Lung (tissue), 12 donors: ENCODE measurements around the gene TRPM3. TPM values are rescaled to one million over a fixed set of nuclear protein-coding genes. Genes with fewer than 3 reads are reported as not detected.
A peak's percentile ranks its signal among the peaks of the same experiment; 100 is the strongest.

Experiments
- ATAC-seq: fragments of 200-7000 bp; cut with Tn5 transposase; one replicate; pipeline ENCODE4 v1.9.1; 2020; ENCODE audit warnings: moderate number of reproducible peaks; ENCODE audit not compliant: insufficient read depth, low FRiP score
- DNase-seq, 3 donors: peaks; one replicate each; pipeline ENCODE4 v3.0.0-alpha.2; 2013 to 2017
- H3K27ac ChIP-seq, 2 donors: one replicate each; pipeline ENCODE4 v1.5.1; 2013; ENCODE audit warnings: mild to moderate bottlenecking in 2 of 2, moderate library complexity in 2 of 2, control low read depth in 1 of 2, inconsistent platforms in 1 of 2, low read depth in 1 of 2, low read length in 1 of 2
- H3K27me3 ChIP-seq, 3 donors: one replicate each; pipeline ENCODE4 v1.5.1; 2013; ENCODE audit warnings: low read length in 2 of 3; ENCODE audit not compliant: control insufficient read depth in 3 of 3, insufficient read depth in 3 of 3
- H3K36me3 ChIP-seq, 4 donors: one replicate each; pipeline ENCODE4 v1.5.1; 2013; ENCODE audit warnings: low read length in 4 of 4, mild to moderate bottlenecking in 1 of 4, moderate library complexity in 1 of 4; ENCODE audit not compliant: control insufficient read depth in 4 of 4, insufficient read depth in 4 of 4
- H3K4me1 ChIP-seq, 5 donors: one replicate each; pipeline ENCODE4 v1.5.1; 2013; ENCODE audit warnings: low read length in 5 of 5, mild to moderate bottlenecking in 2 of 5, moderate library complexity in 1 of 5; ENCODE audit not compliant: control insufficient read depth in 5 of 5, insufficient read depth in 5 of 5
- H3K4me3 ChIP-seq: one replicate; pipeline ENCODE4 v1.5.1; 2013; ENCODE audit warnings: mild to moderate bottlenecking, control low read depth, moderate library complexity
- H3K9ac ChIP-seq, 2 donors: one replicate each; pipeline ENCODE4 v1.5.1; 2013; ENCODE audit warnings: low read length in 2 of 2, control low read depth in 1 of 2; ENCODE audit not compliant: insufficient read depth in 1 of 2
- H3K9me3 ChIP-seq, 4 donors: one replicate each; pipeline ENCODE4 v1.5.1; 2013; ENCODE audit warnings: low read length in 3 of 4, mild to moderate bottlenecking in 1 of 4, moderate library complexity in 1 of 4; ENCODE audit not compliant: control insufficient read depth in 4 of 4, insufficient read depth in 3 of 4
- CTCF ChIP-seq: IDR thresholded peaks from 2 replicates; pipeline ENCODE4 v1.5.1; 2012; ENCODE audit warnings: mild to moderate bottlenecking; ENCODE audit errors: control extremely low read depth, extremely low read depth
- WGBS, 2 donors: extraction: QIAGEN DNeasy Blood & Tissue Kit; methylation state at CpG; one replicate each; pipeline ENCODE4 v1.1.7; 2013; 5-methylcytosine and 5-hydroxymethylcytosine counted together
- polyA plus RNA-seq, 2 donors: library from polyadenylated mRNA; stranded (reverse); fragments of 200-250 nt; gene quantifications; one replicate each; pipeline ENCODE4 v1.2.1, GENCODE V29; 2013
- total RNA-seq, 2 donors: library from RNA; depleted of rRNA in 1 of 2; stranded (reverse); fragments of >200 nt in 1 of 2; gene quantifications; one replicate each; pipeline ENCODE4 v1.2.1, GENCODE V29; 2014 to 2021
- donor health status: control.
- donor health status: control.
- donor health status: Bipolar disorder and iron deficiency.
- donor health status: healthy.
- donor health status: DM: yes; HTN: yes; CAD: no.

Gene TRPM3
- total and polyA plus RNA-seq, 4 donors, result 0.02 to 1.4 (median 0.49) TPM; not detected in 1

GRCh38 chr9:70587201-70587600 is 534.2 kb downstream of the TRPM3 start:
- peak overlapping the region; percentile 48 to 88 for H3K27ac ChIP-seq
- TF ChIP-seq CTCF, result no peak
- H3K4me1 ChIP-seq, result peaks cover 0 to 40% (median 5%) of the 10 kb centered on the region in 5 donors
- no peak overlapping the region for H3K9ac ChIP-seq
- 55 to 73% methylated on average over 3 of the region's 3 CpGs for WGBS, 2 donors
- ATAC-seq (no peak), DNase-seq (no peak)
- H3K27me3 ChIP-seq, result no peaks in the 10 kb centered on the region
- H3K4me3 ChIP-seq, result no peak overlapping the region
- no peaks in the 10 kb centered on the region for H3K36me3 ChIP-seq
- H3K9me3 ChIP-seq, result no peaks in the 10 kb centered on the region

- H3K4me3 ChIP-seq, result no peak overlapping the region
- WGBS, 2 donors, result 82% methylated on average over 4 of the region's 4 CpGs
- H3K4me1 ChIP-seq, result peaks cover 0 to 40% (median 5%) of the 10 kb centered on the region in 5 donors
- TF ChIP-seq CTCF, result no peak
- no peak overlapping the region for H3K9ac ChIP-seq
- DNase-seq (peak in 2 of 3 donors; percentile 59 to 72), ATAC-seq (no peak)
- H3K27me3 ChIP-seq, result no peaks in the 10 kb centered on the region
- H3K36me3 ChIP-seq, result no peaks in the 10 kb centered on the region
- H3K27ac ChIP-seq, result peak overlapping the region in 1 of 2 donors; percentile 56
- H3K9me3 ChIP-seq, result no peaks in the 10 kb centered on the region
Observed at GRCh38 chr9:70586476-70586875, 534.9 kb downstream of the TRPM3 start.

GRCh38 chr9:70581955-70582350 is 539.5 kb downstream of the TRPM3 start:
- ATAC-seq (no peak), DNase-seq (no peak)
- H3K9me3 ChIP-seq, result no peaks in the 10 kb centered on the region
- H3K27me3 ChIP-seq, result no peaks in the 10 kb centered on the region
- H3K9ac ChIP-seq, result no peak overlapping the region
- peaks cover 0 to 15% (median 6%) of the 10 kb centered on the region in 5 donors for H3K4me1 ChIP-seq
- no peak overlapping the region for H3K4me3 ChIP-seq
- no peak overlapping the region for H3K27ac ChIP-seq
- no peaks in the 10 kb centered on the region for H3K36me3 ChIP-seq
- 77 to 89% methylated on average over 2 of the region's 2 CpGs for WGBS, 2 donors
- no peak for TF ChIP-seq CTCF

- Histone ChIP-seq H3K4me1 (peaks cover 0 to 11% (median 6%) of the 10 kb centered on the region in 5 donors), H3K27ac (no peak overlapping the region), H3K9me3 (no peaks in the 10 kb centered on the region), H3K27me3 (no peaks in the 10 kb centered on the region), H3K4me3 (no peak overlapping the region), H3K9ac (no peak overlapping the region), H3K36me3 (no peaks in the 10 kb centered on the region)
- WGBS, 2 donors, result 65 to 66% methylated on average over 7 of the region's 7 CpGs
- no peak for TF ChIP-seq CTCF
- ATAC-seq, result no peak
- DNase-seq, result no peak
Observed at GRCh38 chr9:70581214-70581954, 540.0 kb downstream of the TRPM3 start.
